IMR-90 (cell line): ENCODE data around the gene CECR2. TPM values are rescaled to one million over a fixed set of nuclear protein-coding genes. Genes with fewer than 3 reads are reported as not detected.

ENCODE experiments used
- ATAC-seq: fragments of 200-7000 bp; cut with Tn5 transposase; 2 replicates; pipeline ENCODE4 v1.9.1; 2020; ENCODE audit warnings: low read depth, mild to moderate bottlenecking, moderate library complexity
- BruUV-seq: library from RNA; stranded (reverse); fragments of 400-500 nt; replicated peaks from 2 replicates; lab custom pipeline; 2021; lab: Mats Ljungman, UMichigan
- CTCF ChIA-PET: fragments of 300-600 bp; formaldehyde crosslinking; extraction: SDS; loops from one replicate; lab custom pipeline; 2021; ENCODE audit warnings: antibody characterized with exemption; lab: Yijun Ruan, JAX
- POLR2A ChIA-PET: fragments of 300-600 bp; sonication (Branson Sonifier 250); formaldehyde crosslinking; loops from one replicate; lab custom pipeline; 2022; ENCODE audit warnings: antibody characterized with exemption; ENCODE audit not compliant: unreplicated experiment; lab: Charles Lee
- DNase-seq: peaks from one replicate; pipeline ENCODE4 v3.0.0; 2013
- H2AFZ ChIP-seq: replicated peaks from 2 replicates; pipeline ENCODE3; 2013; ENCODE audit warnings: low read length, mild to moderate bottlenecking; ENCODE audit not compliant: poor library complexity
- H2AK5ac ChIP-seq: 2 replicates; pipeline ENCODE4 v1.6.1; 2013; ENCODE audit warnings: low read depth, low read length, inconsistent platforms
- H2AK9ac ChIP-seq: replicated peaks from 2 replicates; pipeline ENCODE3; 2013; ENCODE audit warnings: mild to moderate bottlenecking, low read depth, low read length, moderate library complexity; ENCODE audit not compliant: poor library complexity
- H2BK120ac ChIP-seq: 2 replicates; pipeline ENCODE4 v1.6.1; 2013; ENCODE audit warnings: low read depth, low read length, inconsistent platforms
- H2BK15ac ChIP-seq: 3 replicates; pipeline ENCODE4 v1.6.1; 2013; ENCODE audit warnings: low read depth, low read length, inconsistent platforms
- H2BK20ac ChIP-seq: 2 replicates; pipeline ENCODE4 v1.6.1; 2013; ENCODE audit warnings: low read depth, mild to moderate bottlenecking, inconsistent platforms, low read length, moderate library complexity
- H2BK5ac ChIP-seq: 2 replicates; pipeline ENCODE4 v1.6.1; 2013; ENCODE audit warnings: mild to moderate bottlenecking, low read depth, low read length, inconsistent platforms; ENCODE audit not compliant: poor library complexity, severe bottlenecking
- H3K14ac ChIP-seq: replicated peaks from 2 replicates; pipeline ENCODE4 v1.6.1; 2013; ENCODE audit warnings: low read depth, low read length, inconsistent platforms
- H3K18ac ChIP-seq: 2 replicates; pipeline ENCODE4 v1.6.1; 2013; ENCODE audit warnings: low read depth, low read length, control low read depth
- H3K23ac ChIP-seq: 2 replicates; pipeline ENCODE4 v1.6.1; 2013; ENCODE audit warnings: low read depth, low read length, inconsistent platforms
- H3K27ac ChIP-seq: 2 replicates; pipeline ENCODE4 v1.5.1; 2013; ENCODE audit warnings: mild to moderate bottlenecking, control low read depth, low read length; ENCODE audit not compliant: insufficient read depth
- H3K27me3 ChIP-seq: 2 replicates; pipeline ENCODE4 v1.6.1; 2013; ENCODE audit warnings: low read length; ENCODE audit not compliant: control insufficient read depth, insufficient read depth
- H3K36me3 ChIP-seq: 2 replicates; pipeline ENCODE4 v1.6.1; 2013; ENCODE audit warnings: low read length, mixed read lengths; ENCODE audit not compliant: control insufficient read depth, insufficient read depth
- H3K4ac ChIP-seq: 2 replicates; pipeline ENCODE4 v1.6.1; 2013; ENCODE audit warnings: low read depth, low read length, inconsistent platforms
- H3K4me1 ChIP-seq: 2 replicates; pipeline ENCODE4 v1.6.1; 2013; ENCODE audit warnings: low read length, mixed read lengths; ENCODE audit not compliant: control insufficient read depth, insufficient read depth
- H3K4me2 ChIP-seq: 2 replicates; pipeline ENCODE4 v1.6.1; 2013; ENCODE audit warnings: low read depth, mild to moderate bottlenecking, control low read depth, low read length, moderate library complexity
- H3K4me3 ChIP-seq: 2 replicates; pipeline ENCODE4 v1.5.1; 2013; ENCODE audit warnings: low read depth, mild to moderate bottlenecking, control low read depth, low read length, moderate library complexity; ENCODE audit not compliant: insufficient read depth
- H3K56ac ChIP-seq: 2 replicates; pipeline ENCODE4 v1.6.1; 2013; ENCODE audit warnings: low read length, inconsistent platforms; ENCODE audit not compliant: insufficient read depth; ENCODE audit errors: extremely low read depth
- H3K79me1 ChIP-seq, 2 experiments: 2 replicates each; pipeline ENCODE4 v1.6.1; 2013; ENCODE audit warnings: low read length in 2 of 2, inconsistent platforms in 1 of 2, low read depth in 1 of 2
- H3K9ac ChIP-seq: 2 replicates; pipeline ENCODE4 v1.6.1; 2013; ENCODE audit warnings: low read depth, low read length, control low read depth
- H3K9me1 ChIP-seq: 2 replicates; pipeline ENCODE4 v1.6.1; 2013; ENCODE audit warnings: low read length, inconsistent platforms; ENCODE audit not compliant: insufficient read depth
- H3K9me3 ChIP-seq: 2 replicates; pipeline ENCODE4 v1.6.1; 2013; ENCODE audit warnings: low read length; ENCODE audit not compliant: control insufficient read depth, insufficient read depth
- H4K20me1 ChIP-seq: 2 replicates; pipeline ENCODE4 v1.6.1; 2013; ENCODE audit warnings: low read length, inconsistent platforms; ENCODE audit not compliant: insufficient read depth
- H4K5ac ChIP-seq: 2 replicates; pipeline ENCODE4 v1.6.1; 2013; ENCODE audit warnings: mild to moderate bottlenecking, low read depth, low read length, control low read depth
- H4K8ac ChIP-seq, 2 experiments: 2 replicates each; pipeline ENCODE4 v1.6.1; 2013; ENCODE audit warnings: low read depth in 2 of 2, low read length in 2 of 2, control low read depth in 1 of 2, inconsistent platforms in 1 of 2
- H4K91ac ChIP-seq: 2 replicates; pipeline ENCODE4 v1.6.1; 2013; ENCODE audit warnings: low read depth, low read length, inconsistent platforms; ENCODE audit not compliant: insufficient read depth
- CEBPB ChIP-seq: IDR thresholded peaks from 2 replicates; pipeline ENCODE4 v1.6.1; 2012; ENCODE audit warnings: low read depth, low read length, improper control_type of control experiment
- CTCF ChIP-seq: conservative IDR thresholded peaks from 2 replicates; pipeline ENCODE4 v1.5.1; 2012; ENCODE audit warnings: mild to moderate bottlenecking, low read depth, low read length, improper control_type of control experiment
- ELK1 ChIP-seq: fragments of 150-350 bp; IDR thresholded peaks from 2 replicates; pipeline ENCODE4 v1.6.1; 2016; ENCODE audit warnings: low read depth, mild to moderate bottlenecking, low read length, moderate library complexity, borderline replicate concordance
- FOS ChIP-seq: fragments of 150-350 bp; IDR thresholded peaks from 2 replicates; pipeline ENCODE4 v1.6.1; 2016; ENCODE audit warnings: low read depth, low read length
- MAFK ChIP-seq: IDR thresholded peaks from 2 replicates; pipeline ENCODE4 v1.6.1; 2012; ENCODE audit warnings: low read depth, low read length, improper control_type of control experiment
- NFE2L2 ChIP-seq: fragments of 150-350 bp; IDR thresholded peaks from 2 replicates; pipeline ENCODE4 v1.6.1; 2016; ENCODE audit warnings: low read depth, mild to moderate bottlenecking, low read length
- POLR2A ChIP-seq: IDR thresholded peaks from 2 replicates; pipeline ENCODE4 v1.6.1; 2012; ENCODE audit warnings: mild to moderate bottlenecking, low read depth, low read length
- RAD21 ChIP-seq: IDR thresholded peaks from 2 replicates; pipeline ENCODE4 v1.6.1; 2012; ENCODE audit warnings: low read length, improper control_type of control experiment
- RCOR1 ChIP-seq: IDR thresholded peaks from 2 replicates; pipeline ENCODE4 v1.6.1; 2012; ENCODE audit warnings: mild to moderate bottlenecking, low read length, improper control_type of control experiment; ENCODE audit not compliant: insufficient replicate concordance
- RFX5 ChIP-seq: IDR thresholded peaks from 2 replicates; pipeline ENCODE4 v1.8.0; 2012; ENCODE audit warnings: low read depth, mild to moderate bottlenecking, low read length, moderate library complexity
- SMC3 ChIP-seq: fragments of 150-350 bp; IDR thresholded peaks from 2 replicates; pipeline ENCODE4 v1.6.1; 2016; ENCODE audit warnings: low read depth, mild to moderate bottlenecking, antibody characterized with exemption, low read length, moderate library complexity
- USF2 ChIP-seq: fragments of 150-350 bp; IDR thresholded peaks from 2 replicates; pipeline ENCODE4 v1.6.1; 2017; ENCODE audit warnings: mild to moderate bottlenecking, antibody characterized with exemption, low read length, low read depth
- WGBS, 2 experiments: methylation state at CpG; one replicate each; pipeline versions ENCODE4 v1.1.5 to v1.1.7; 2013; ENCODE audit warnings: missing lambda C conversion rate in 2 of 2; ENCODE audit not compliant: insufficient read length in 1 of 2; ENCODE audit errors: extremely low coverage in 2 of 2; 5-methylcytosine and 5-hydroxymethylcytosine counted together
- dilution Hi-C: fragments of 300-500 bp; cut with HindIII; formaldehyde crosslinking; loops from one replicate; pipeline ENCODE4 v1.14.3; 2018; ENCODE audit warnings: low sequenced_read_pairs; ENCODE audit not compliant: unreplicated experiment
- in situ Hi-C: fragments of 300-500 bp; cut with MboI; formaldehyde crosslinking; loops from 3 replicates; pipeline ENCODE4 v1.14.3; 2019; ENCODE audit warnings: low sequenced_read_pairs, inconsistent platforms, mixed read lengths
- intact Hi-C: fragments of 100-400 bp; cut with micrococcal nuclease; formaldehyde crosslinking; loops from 2 replicates; pipeline ENCODE4 v1.10.0; 2022
- polyA plus RNA-seq, 3 experiments: library from polyadenylated mRNA; depleted of rRNA; stranded (reverse); fragments of >200 nt; gene quantifications; 2 replicates each; pipeline ENCODE4 v1.2.3, GENCODE V29; 2012; ENCODE audit warnings: low replicate concordance in 1 of 3
- total RNA-seq: library from RNA; depleted of rRNA; stranded (reverse); fragments of >200 nt; gene quantifications from 2 replicates; pipeline ENCODE4 v1.2.3, GENCODE V29; 2012

CECR2 gene
- total and polyA plus RNA-seq, 2 of the 4 experiments (the other 2 are of a cell fraction): under 0.01 TPM; not detected in 1

GRCh38 chr22:17371448-17371847 is 2.2 kb downstream of the CECR2 start:
- H3K4me1 ChIP-seq: peaks cover 2% of the 10 kb centered on the region; the same call in 1 of the 2 replicates
- no peak overlapping the region for H2AFZ ChIP-seq
- no peaks in the 10 kb centered on the region for H3K36me3 ChIP-seq
- no peak for DNase-seq
- dilution Hi-C loops (no loop called here), in situ Hi-C loops (no loop called here), intact Hi-C loops (loop anchor here (10.0 kb wide), 1 partner anchor 63 kb away; no protein-coding TSS in a partner anchor)
- peaks cover 42% of the 10 kb centered on the region for H3K27me3 ChIP-seq
- no peak overlapping the region for H3K23ac ChIP-seq
- no peak overlapping the region for H3K14ac ChIP-seq
- no peak overlapping the region for H2BK5ac ChIP-seq
- no peak overlapping the region for H2AK9ac ChIP-seq
- H3K79me1 ChIP-seq: no peaks in the 10 kb centered on the region
- no peak overlapping the region for H3K4me3 ChIP-seq
- no peak overlapping the region for H2BK20ac ChIP-seq
- no peak overlapping the region for H2AK5ac ChIP-seq
- H3K4ac ChIP-seq: no peak overlapping the region
- POLR2A ChIA-PET: no interaction called here
- CTCF ChIA-PET: no interaction called here
- no peak overlapping the region for H2BK15ac ChIP-seq
- H2BK120ac ChIP-seq: no peak overlapping the region
- no peak for TF ChIP-seq CTCF
- no peak for TF ChIP-seq MAFK
- TF ChIP-seq USF2: no peak
- TF ChIP-seq CEBPB: no peak
- no peak for TF ChIP-seq RFX5
- TF ChIP-seq NFE2L2: no peak
- no peak for TF ChIP-seq RAD21
- no peak for TF ChIP-seq ELK1
- no peak for TF ChIP-seq SMC3
- TF ChIP-seq RCOR1: no peak
- TF ChIP-seq FOS: no peak
- no peak for TF ChIP-seq POLR2A
- WGBS, 2 experiments: no CpG with 5 or more reads among the region's 5 CpGs
- H3K27ac ChIP-seq: no peak overlapping the region
- no peak overlapping the region for H3K9ac ChIP-seq
- H4K91ac ChIP-seq: no peak overlapping the region
- no TSS peak for BruUV-seq
- H4K8ac ChIP-seq: no peak overlapping the region
- H3K9me3 ChIP-seq: no peaks in the 10 kb centered on the region; the same call in 1 of the 2 replicates
- no peak overlapping the region for H3K56ac ChIP-seq
- no peak overlapping the region for H3K4me2 ChIP-seq
- H4K20me1 ChIP-seq: no peaks in the 10 kb centered on the region
- H3K18ac ChIP-seq: no peak overlapping the region
- no peaks in the 10 kb centered on the region for H3K9me1 ChIP-seq
- ATAC-seq: no peak
- no peak overlapping the region for H4K5ac ChIP-seq
